Naive thymus-derived CD4-positive, alpha-beta T cell (primary cell): Measurements from ENCODE around the gene CDH4. TPM values are rescaled to one million over a fixed set of nuclear protein-coding genes. Genes with fewer than 3 reads are reported as not detected.

Source experiments
- ATAC-seq: fragments of 150-1000 bp; cut with Tn5 transposase; 2 replicates; pipeline ENCODE4 v1.10.0; 2021; ENCODE audit warnings: mild to moderate bottlenecking, moderate library complexity
- CTCF ChIA-PET: fragments of 350-600 bp; sonication (Branson Sonifier 250); formaldehyde crosslinking; loops from one replicate; lab custom pipeline; 2021; ENCODE audit warnings: antibody characterized with exemption; lab: Charles Lee
- POLR2A ChIA-PET: fragments of 350-600 bp; sonication (Branson Sonifier 250); formaldehyde crosslinking; loops from one replicate; lab custom pipeline; 2021; ENCODE audit warnings: antibody characterized with exemption, inconsistent platforms; lab: Charles Lee
- DNase-seq, 9 donors: peaks; one replicate each; pipeline versions ENCODE4 v3.0.0 to v3.0.0-alpha.2; 2020 to 2022; ENCODE audit warnings: mixed read lengths in 1 of 9
- H3K27ac ChIP-seq: one replicate; pipeline ENCODE4 v1.7.0; 2013; ENCODE audit warnings: mild to moderate bottlenecking, low read depth, low read length, moderate library complexity
- H3K27me3 ChIP-seq, 2 donors: one replicate each; pipeline ENCODE4 v1.7.0; 2013; ENCODE audit warnings: low read length in 2 of 2, mild to moderate bottlenecking in 2 of 2, moderate library complexity in 2 of 2; ENCODE audit not compliant: control insufficient read depth in 2 of 2, insufficient read depth in 2 of 2
- H3K36me3 ChIP-seq, 3 experiments: 1 replicate in 2 of 3; 2 replicates in 1 of 3; pipeline ENCODE4 v1.7.0; 2013; ENCODE audit warnings: low read length in 3 of 3, mild to moderate bottlenecking in 3 of 3, moderate library complexity in 1 of 3; ENCODE audit not compliant: insufficient read depth in 3 of 3, control insufficient read depth in 2 of 3
- H3K4me1 ChIP-seq, 2 donors: one replicate each; pipeline ENCODE4 v1.7.0; 2013; ENCODE audit warnings: low read length in 2 of 2, mild to moderate bottlenecking in 2 of 2, moderate library complexity in 1 of 2; ENCODE audit not compliant: control insufficient read depth in 2 of 2, insufficient read depth in 2 of 2
- H3K4me3 ChIP-seq: 2 replicates; pipeline ENCODE4 v1.7.0; 2013; ENCODE audit warnings: mild to moderate bottlenecking, low read length
- H3K9me3 ChIP-seq, 3 experiments: 1 replicate in 2 of 3; 2 replicates in 1 of 3; pipeline ENCODE4 v1.7.0; 2013; ENCODE audit warnings: low read length in 3 of 3; ENCODE audit not compliant: control insufficient read depth in 2 of 3
- H3K27ac Mint-ChIP-seq, 9 donors: one replicate each; pipeline ENCODE4 v1.8.0; 2020 to 2022; ENCODE audit warnings: mixed read lengths in 9 of 9, mild to moderate bottlenecking in 8 of 9, moderate library complexity in 5 of 9, inconsistent platforms in 2 of 9
- H3K27me3 Mint-ChIP-seq, 5 donors: one replicate each; pipeline ENCODE4 v1.8.0; 2021 to 2022; ENCODE audit warnings: mixed read lengths in 5 of 5, mild to moderate bottlenecking in 1 of 5
- H3K36me3 Mint-ChIP-seq, 5 donors: one replicate each; pipeline ENCODE4 v1.8.0; 2020 to 2022; ENCODE audit warnings: mixed read lengths in 5 of 5, mild to moderate bottlenecking in 3 of 5, inconsistent platforms in 1 of 5
- H3K4me1 Mint-ChIP-seq, 7 donors: one replicate each; pipeline ENCODE4 v1.8.0; 2020 to 2022; ENCODE audit warnings: mixed read lengths in 7 of 7, mild to moderate bottlenecking in 3 of 7, inconsistent platforms in 1 of 7
- H3K4me3 Mint-ChIP-seq, 10 donors: one replicate each; pipeline ENCODE4 v1.8.0; 2020 to 2022; ENCODE audit warnings: mild to moderate bottlenecking in 10 of 10, mixed read lengths in 10 of 10, moderate library complexity in 6 of 10, inconsistent platforms in 2 of 10
- H3K9me3 Mint-ChIP-seq, 11 donors: one replicate each; pipeline ENCODE4 v1.8.0; 2020 to 2022; ENCODE audit warnings: mixed read lengths in 11 of 11, mild to moderate bottlenecking in 4 of 11, inconsistent platforms in 1 of 11, moderate library complexity in 1 of 11
- intact Hi-C, 2 donors: fragments of 100-400 bp; cut with micrococcal nuclease; formaldehyde crosslinking; loops; one replicate each; pipeline ENCODE4 v1.15.1; 2023
- polyA plus RNA-seq, 2 donors: library from polyadenylated mRNA; unstranded; fragments of 300-500 nt; fragmentation: Illumina TruSeq; gene quantifications; one replicate each; pipeline ENCODE4 v1.2.3, GENCODE V29; 2021
- total RNA-seq, 6 experiments: library from RNA in 5 of 6; stranded (reverse) in 5 of 6; gene quantifications; 1 replicate in 5 of 6; 2 replicates in 1 of 6; pipeline ENCODE4 v1.2.3 and lab custom pipeline; 2021 to 2026

The CDH4 gene
- total and polyA plus RNA-seq, 7 experiments from 2014 or later, result 0.05 to 0.43 (median 0.14) TPM; not detected in 1

DNA sequence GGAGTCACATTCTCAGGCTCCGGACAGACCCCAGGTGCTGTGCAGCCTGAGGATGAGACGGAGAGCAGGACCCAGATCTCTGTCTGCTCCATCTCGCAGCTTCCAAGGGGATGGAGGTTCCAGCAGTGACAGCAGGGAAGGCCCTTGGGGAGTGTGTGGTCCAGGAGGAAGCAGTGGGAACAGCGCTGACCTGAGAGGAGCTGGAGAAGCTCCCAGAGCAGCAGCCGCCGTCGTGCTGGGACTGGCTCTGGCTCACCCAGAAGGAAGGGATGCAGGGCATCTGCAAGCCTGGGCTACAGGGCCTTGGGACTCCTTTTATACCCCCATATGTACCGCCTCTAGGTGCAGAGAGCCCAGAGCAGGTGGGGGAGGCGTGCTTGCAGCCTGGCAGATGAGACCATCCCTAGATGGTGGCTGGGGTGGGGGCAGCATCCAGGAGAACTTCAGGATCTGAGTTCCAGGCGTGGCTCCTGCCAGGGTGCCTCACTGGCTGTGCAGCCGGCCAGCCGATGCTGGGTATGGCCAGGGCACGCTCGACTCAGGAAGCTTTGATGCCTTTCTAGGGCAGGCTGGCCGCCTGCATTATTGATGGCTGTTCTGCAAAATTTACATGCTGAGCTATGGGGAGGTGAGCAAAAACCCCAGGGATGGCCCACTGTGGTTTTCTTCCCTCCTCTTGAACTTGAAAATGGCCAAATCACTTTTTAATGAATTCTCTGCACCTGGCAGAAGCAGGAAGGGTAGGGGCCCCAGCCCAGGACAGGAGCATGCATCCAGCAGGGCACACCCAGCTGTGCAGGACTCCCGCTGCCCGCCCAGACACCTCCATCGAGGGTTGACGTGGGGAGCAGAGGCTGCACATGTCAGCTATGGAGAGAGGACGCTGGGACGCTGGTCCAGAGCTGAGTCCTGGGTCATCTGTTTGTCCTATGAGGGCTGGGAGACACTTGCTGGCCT is 634.0 kb downstream of the CDH4 start:
- DNase-seq, result peak in 1 of 9 donors; percentile 7
- H3K4me1 Mint-ChIP-seq, result peaks cover 0 to 5% (median 4%) of the 10 kb centered on the region in 7 donors
- Histone ChIP-seq H3K27me3 (no peaks in the 10 kb centered on the region), H3K9me3 (no peaks in the 10 kb centered on the region), H3K4me1 (no peaks in the 10 kb centered on the region), H3K4me3 (no peak overlapping the region), H3K36me3 (no peaks in the 10 kb centered on the region), H3K27ac (no peak overlapping the region)
- peaks cover 0 to 21% (median 17%) of the 10 kb centered on the region in 5 donors for H3K27me3 Mint-ChIP-seq
- ATAC-seq, result no peak
- H3K9me3 Mint-ChIP-seq, result peaks cover 0 to 13% (median 1%) of the 10 kb centered on the region in 11 donors
- no peak overlapping the region for H3K27ac Mint-ChIP-seq
- H3K36me3 Mint-ChIP-seq, result peaks cover 0 to 3% (median 0%) of the 10 kb centered on the region in 5 donors
- H3K4me3 Mint-ChIP-seq, result no peak overlapping the region
- CTCF ChIA-PET, result no interaction called here
- POLR2A ChIA-PET, result no interaction called here
- intact Hi-C loops, result loop anchor here in 1 of 2 donors (10.0 kb wide), 1 partner anchor 1751 kb away; no protein-coding TSS in a partner anchor

- no peaks in the 10 kb centered on the region for H3K4me1 ChIP-seq
- no peaks in the 10 kb centered on the region for H3K27me3 ChIP-seq
- CTCF ChIA-PET, result no interaction called here
- Mint-ChIP-seq H3K36me3 (peaks cover 0 to 3% (median 0%) of the 10 kb centered on the region in 5 donors), H3K4me1 (peaks cover 0 to 5% (median 4%) of the 10 kb centered on the region in 7 donors), H3K27me3 (peaks cover 0 to 21% (median 17%) of the 10 kb centered on the region in 5 donors), H3K27ac (no peak overlapping the region), H3K4me3 (no peak overlapping the region), H3K9me3 (peaks cover 0 to 13% (median 1%) of the 10 kb centered on the region in 11 donors)
- intact Hi-C loops, result loop anchor here in 1 of 2 donors (10.0 kb wide), 1 partner anchor 1752 kb away; no protein-coding TSS in a partner anchor
- no peaks in the 10 kb centered on the region for H3K36me3 ChIP-seq
- H3K4me3 ChIP-seq, result no peak overlapping the region
- ATAC-seq (no peak), DNase-seq (peak in 7 of 9 donors; percentile 6 to 35 (median 14))
- POLR2A ChIA-PET, result no interaction called here
- no peak overlapping the region for H3K27ac ChIP-seq
- no peaks in the 10 kb centered on the region for H3K9me3 ChIP-seq
Measured at GRCh38 chr20:61886721-61887595, 634.9 kb downstream of the CDH4 start.

GRCh38 chr20:61887596-61888093 is 635.6 kb downstream of the CDH4 start:
- Histone ChIP-seq H3K36me3 (no peaks in the 10 kb centered on the region), H3K4me3 (no peak overlapping the region), H3K4me1 (no peaks in the 10 kb centered on the region), H3K9me3 (no peaks in the 10 kb centered on the region), H3K27ac (no peak overlapping the region), H3K27me3 (no peaks in the 10 kb centered on the region)
- H3K27me3 Mint-ChIP-seq, result peaks cover 0 to 22% (median 17%) of the 10 kb centered on the region in 5 donors
- H3K27ac Mint-ChIP-seq, result no peak overlapping the region
- H3K4me3 Mint-ChIP-seq, result no peak overlapping the region
- ChIA-PET POLR2A (no interaction called here), CTCF (no interaction called here)
- peaks cover 0 to 3% (median 0%) of the 10 kb centered on the region in 5 donors for H3K36me3 Mint-ChIP-seq
- H3K4me1 Mint-ChIP-seq, result peaks cover 0 to 5% (median 4%) of the 10 kb centered on the region in 7 donors
- DNase-seq (peak in 1 of 9 donors; percentile 6), ATAC-seq (no peak)
- peaks cover 0 to 16% (median 2%) of the 10 kb centered on the region in 11 donors for H3K9me3 Mint-ChIP-seq
- intact Hi-C loops, result loop anchor here in 1 of 2 donors (10.0 kb wide), 1 partner anchor 1753 kb away; no protein-coding TSS in a partner anchor

- ChIA-PET CTCF (interaction anchor here (0.6 kb wide), 1 partner anchor 1676 kb away, joined by 3 read pairs; no protein-coding TSS in a partner anchor), POLR2A (no interaction called here)
- no peaks in the 10 kb centered on the region for H3K4me1 ChIP-seq
- no peak overlapping the region for H3K27ac ChIP-seq
- peaks cover 0 to 3% (median 0%) of the 10 kb centered on the region in 5 donors for H3K36me3 Mint-ChIP-seq
- H3K4me1 Mint-ChIP-seq, result peaks cover 0 to 4% (median 0%) of the 10 kb centered on the region in 7 donors
- no peaks in the 10 kb centered on the region for H3K36me3 ChIP-seq
- no peak overlapping the region for H3K27ac Mint-ChIP-seq
- no peak overlapping the region for H3K4me3 ChIP-seq
- ATAC-seq (no peak), DNase-seq (peak in 1 of 9 donors; percentile 8)
- H3K27me3 Mint-ChIP-seq, result peaks cover 0 to 15% (median 11%) of the 10 kb centered on the region in 5 donors
- intact Hi-C loops, result loop anchor here in 1 of 2 donors (10.0 kb wide), 1 partner anchor 1753 kb away; no protein-coding TSS in a partner anchor
- no peak overlapping the region for H3K4me3 Mint-ChIP-seq
- H3K27me3 ChIP-seq, result no peaks in the 10 kb centered on the region
- peaks cover 0 to 16% (median 2%) of the 10 kb centered on the region in 11 donors for H3K9me3 Mint-ChIP-seq
- H3K9me3 ChIP-seq, result no peaks in the 10 kb centered on the region
Measured at GRCh38 chr20:61888101-61888865, 636.2 kb downstream of the CDH4 start.

- peaks cover 0 to 3% (median 0%) of the 10 kb centered on the region in 5 donors for H3K36me3 Mint-ChIP-seq
- H3K27me3 ChIP-seq, result no peaks in the 10 kb centered on the region
- CTCF ChIA-PET, result no interaction called here
- no peak overlapping the region for H3K4me3 ChIP-seq
- H3K36me3 ChIP-seq, result no peaks in the 10 kb centered on the region
- H3K9me3 ChIP-seq, result no peaks in the 10 kb centered on the region
- ATAC-seq (no peak), DNase-seq (no peak)
- no peak overlapping the region for H3K27ac ChIP-seq
- no peaks in the 10 kb centered on the region for H3K4me1 ChIP-seq
- intact Hi-C loops, result loop anchor here in 1 of 2 donors (10.0 kb wide), 1 partner anchor 1755 kb away; no protein-coding TSS in a partner anchor
- no peak overlapping the region for H3K4me3 Mint-ChIP-seq
- no peak overlapping the region for H3K27ac Mint-ChIP-seq
- POLR2A ChIA-PET, result no interaction called here
- H3K27me3 Mint-ChIP-seq, result peaks cover 0 to 14% (median 7%) of the 10 kb centered on the region in 5 donors
- peaks cover 0 to 16% (median 2%) of the 10 kb centered on the region in 11 donors for H3K9me3 Mint-ChIP-seq
- H3K4me1 Mint-ChIP-seq, result peaks cover 0 to 4% (median 0%) of the 10 kb centered on the region in 7 donors
Measured at GRCh38 chr20:61889659-61890058, 637.6 kb downstream of the CDH4 start.
